ENCODE measurements around the gene PGM1. TPM values are rescaled to one million over a fixed set of nuclear protein-coding genes. Genes with fewer than 3 reads are reported as not detected.
"Not testable (repeated sequence)": the region's sequence is repeated elsewhere in the genome, so short reads cannot be mapped to it uniquely, and the experiment has no call there.

The PGM1 gene
- total and polyA plus RNA-seq, 9 of the 15 experiments (the other 6 are each of a cell fraction or from before 2014, with no cell fraction given), result 0.03 to 0.31 (median 0.09) TPM; not detected in 5

DNA sequence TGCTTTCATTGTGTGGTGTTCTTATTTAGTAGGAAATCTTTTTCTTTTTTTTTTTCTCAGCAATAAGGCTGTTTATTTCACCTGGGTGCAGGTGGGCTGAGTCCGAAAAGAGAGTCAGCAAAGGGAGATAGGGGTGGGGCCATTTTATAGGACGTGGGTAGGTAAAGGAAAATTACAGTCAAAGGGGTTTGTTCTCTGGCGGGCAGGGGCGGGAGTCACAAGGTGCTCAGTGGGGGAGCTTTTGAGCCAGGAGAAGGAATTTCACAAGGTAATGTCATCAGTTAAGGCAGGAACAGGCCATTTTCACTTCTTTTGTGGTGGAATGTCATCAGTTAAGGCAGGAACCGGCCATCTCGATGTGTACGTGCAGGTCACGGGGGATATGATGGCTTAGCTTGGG, 20.5 kb upstream of the PGM1 start:
- intact Hi-C loops (cut with micrococcal nuclease); H3K9me1 ChIP-seq (ENCODE audit: control insufficient read depth, insufficient read depth, low read length); ATAC-seq; H3K36me3 ChIP-seq (ENCODE audit: control insufficient read depth, insufficient read depth, low read length); DNase-seq (ENCODE audit: extremely low read depth in 1 of 4, low spot score in 3 of 4); FAIRE-seq; H4K20me1 ChIP-seq (replicated peaks; ENCODE audit: control insufficient read depth, insufficient read depth, low read length); POLR2A ChIA-PET; H2AFZ ChIP-seq (ENCODE audit: low read depth, low read length); H3K27me3 ChIP-seq (ENCODE audit: control insufficient read depth in 2 of 2, insufficient read depth in 2 of 2, low read length in 2 of 2); H3K4me2 ChIP-seq (ENCODE audit: insufficient read depth, low read length); in situ Hi-C loops (cut with MboI); H3K9me3 ChIP-seq (replicated peaks; ENCODE audit: control insufficient read depth, insufficient read depth, low read depth, low read length); H3K79me2 ChIP-seq (ENCODE audit: control insufficient read depth, insufficient read depth, low read length); H3K27ac ChIP-seq (ENCODE audit: extremely low read depth, low read depth, low read length); BruUV-seq (replicated peaks); CTCF ChIA-PET (ENCODE audit: low intra/inter-chr PET ratio); H3K4me3 ChIP-seq; H3K4me1 ChIP-seq (replicated peaks in 1 of 2; ENCODE audit: control insufficient read depth in 2 of 2, insufficient read depth in 2 of 2, low read length in 2 of 2); H3K9ac ChIP-seq (ENCODE audit: insufficient read depth in 1 of 2, low read depth in 2 of 2, low read length in 2 of 2): not testable (repeated sequence)
- WGBS (ENCODE audit: insufficient coverage, low coverage, missing lambda C conversion rate), result 45% methylated on average over 8 of the region's 8 CpGs

GRCh38 chr1:63574203-63574796, 18.9 kb upstream of the PGM1 start:
- H3K9me1 ChIP-seq (ENCODE audit: control insufficient read depth, insufficient read depth, low read length); ATAC-seq; H3K4me3 ChIP-seq; POLR2A ChIA-PET; DNase-seq (ENCODE audit: extremely low read depth in 1 of 4, low spot score in 3 of 4); in situ Hi-C loops (cut with MboI); H3K36me3 ChIP-seq (ENCODE audit: control insufficient read depth, insufficient read depth, low read length); BruUV-seq (replicated peaks); H3K27ac ChIP-seq (ENCODE audit: extremely low read depth, low read depth, low read length); H3K4me1 ChIP-seq (replicated peaks in 1 of 2; ENCODE audit: control insufficient read depth in 2 of 2, insufficient read depth in 2 of 2, low read length in 2 of 2); H3K27me3 ChIP-seq (ENCODE audit: control insufficient read depth in 2 of 2, insufficient read depth in 2 of 2, low read length in 2 of 2); H2AFZ ChIP-seq (ENCODE audit: low read depth, low read length); intact Hi-C loops (cut with micrococcal nuclease); H3K4me2 ChIP-seq (ENCODE audit: insufficient read depth, low read length); FAIRE-seq; H3K9me3 ChIP-seq (replicated peaks; ENCODE audit: control insufficient read depth, insufficient read depth, low read depth, low read length); H3K9ac ChIP-seq (ENCODE audit: insufficient read depth in 1 of 2, low read depth in 2 of 2, low read length in 2 of 2); H4K20me1 ChIP-seq (replicated peaks; ENCODE audit: control insufficient read depth, insufficient read depth, low read length); H3K79me2 ChIP-seq (ENCODE audit: control insufficient read depth, insufficient read depth, low read length): not testable (repeated sequence)
- CTCF ChIA-PET (ENCODE audit: low intra/inter-chr PET ratio), result interaction anchor here (1.1 to 1.3 kb wide), 2 partner anchors 17 to 672 kb away, joined by 3 to 5 read pairs; no protein-coding TSS in a partner anchor
- WGBS (ENCODE audit: insufficient coverage, low coverage, missing lambda C conversion rate), result 0% methylated on average over 1 of the region's 2 CpGs

Data from K562 (cell line).